ENCODE data around the gene CYGB. TPM values are rescaled to one million over a fixed set of nuclear protein-coding genes. Genes with fewer than 3 reads are reported as not detected.

Gene CYGB
- total and polyA plus RNA-seq, 2 of the 13 experiments (the other 11 are each of a cell fraction or from before 2014, with no cell fraction given), result 18.9 to 27.1 TPM

GRCh38 chr17:76582660-76583059, 45.2 kb upstream of the CYGB start:
- FAIRE-seq, result no peak
- H3K4me2 ChIP-seq (ENCODE audit: low read depth, low read length), result no peak overlapping the region
- H2AFZ ChIP-seq (ENCODE audit: low read length), result no peak overlapping the region
- H3K79me2 ChIP-seq (ENCODE audit: insufficient read depth, low read length), result no peaks in the 10 kb centered on the region
- in situ Hi-C loops (cut with HindIII; ENCODE audit: extremely low pct_ligation_motif_present, low pct_unique_long_range_greater_than_20kb), result loop anchor here (5.0 kb wide), 1 partner anchor 35 kb away; no protein-coding TSS in a partner anchor
- no peaks in the 10 kb centered on the region for H4K20me1 ChIP-seq (ENCODE audit: insufficient read depth, low read length)
- no peak for ATAC-seq
- WGBS (ENCODE audit: low lambda C conversion rate), result 11% methylated on average over 3 of the region's 3 CpGs
- no TSS peak for BruUV-seq (replicated peaks)
- CTCF ChIA-PET (ENCODE audit: low intra/inter-chr PET ratio, low total read pairs), result no interaction called here
- POLR2A ChIA-PET, result interaction anchor here (0.9 to 1.1 kb wide), 2 partner anchors 15 to 89 kb away, joined by 3 to 8 read pairs; no protein-coding TSS in a partner anchor
- H3K27me3 ChIP-seq (ENCODE audit: control insufficient read depth in 1 of 2, insufficient read depth in 2 of 2, low read length in 2 of 2), result peaks cover 11 to 35% of the 10 kb centered on the region in 2 experiments; a peak in 4 of 5 replicates
- no peaks in the 10 kb centered on the region for H3K36me3 ChIP-seq (replicated peaks in 1 of 2; ENCODE audit: control insufficient read depth in 1 of 2, insufficient read depth in 2 of 2, low read length in 2 of 2)
- H3K4me1 ChIP-seq (ENCODE audit: insufficient read depth, low read length), result peaks cover 33% of the 10 kb centered on the region
- intact Hi-C loops (cut with micrococcal nuclease; ENCODE audit: unreplicated experiment), result no loop called here
- DNase-seq (ENCODE audit: low spot score), result no peak
- no peak overlapping the region for H3K9ac ChIP-seq (ENCODE audit: insufficient read depth, low read depth, low read length)
- no peaks in the 10 kb centered on the region for H3K9me3 ChIP-seq (ENCODE audit: low read length)
- H3K27ac ChIP-seq (ENCODE audit: extremely low read length, insufficient read depth, low read length), result no peak overlapping the region
- H3K4me3 ChIP-seq (replicated peaks in 1 of 3; ENCODE audit: insufficient read depth in 1 of 3, low read depth in 2 of 3, low read length in 3 of 3), result no peak overlapping the region
- TF ChIP-seq CBFB (CRISPR knock-in tag; IDR thresholded peaks at IDR 0.05), result no peak
- TF ChIP-seq ZNF687 (CRISPR knock-in tag; IDR thresholded peaks at IDR 0.05), result no peak
- TF ChIP-seq ZNF430 (CRISPR knock-in tag; IDR thresholded peaks at IDR 0.05), result no peak
- TF ChIP-seq ZBTB43 (CRISPR knock-in tag; conservative IDR thresholded peaks at IDR 0.05), result no peak
- TF ChIP-seq CENPT (CRISPR knock-in tag; IDR thresholded peaks at IDR 0.05; ENCODE audit: low read depth), result no peak
- no peak for TF ChIP-seq ZNF362 (CRISPR knock-in tag; IDR thresholded peaks at IDR 0.05; ENCODE audit: borderline replicate concordance)
- TF ChIP-seq DNMT3B (CRISPR knock-in tag; conservative IDR thresholded peaks at IDR 0.05), result no peak
- no peak for TF ChIP-seq ZHX1 (CRISPR knock-in tag; IDR thresholded peaks at IDR 0.05; ENCODE audit: low read depth)
- TF ChIP-seq TCF7 (IDR thresholded peaks at IDR 0.05; ENCODE audit: low read depth), result no peak
- TF ChIP-seq BRF2 (CRISPR knock-in tag; IDR thresholded peaks at IDR 0.05), result no peak
- TF ChIP-seq ZNF775 (CRISPR knock-in tag; IDR thresholded peaks at IDR 0.05; ENCODE audit: borderline replicate concordance), result no peak
- TF ChIP-seq FOXP1 (IDR thresholded peaks at IDR 0.05), result no peak
- no peak for TF ChIP-seq FOXP1 (CRISPR knock-in tag; IDR thresholded peaks at IDR 0.05)
